HG03095 (cell line): Measurements from ENCODE around the gene TEAD4.

Experiments used
- ATAC-seq: cut with Tn5 transposase; IDR thresholded peaks from one replicate; pipeline ENCODE4 v1.9.1; 2021; ENCODE audit warnings: moderate library complexity; ENCODE audit not compliant: unreplicated experiment

Gene TEAD4

DNA sequence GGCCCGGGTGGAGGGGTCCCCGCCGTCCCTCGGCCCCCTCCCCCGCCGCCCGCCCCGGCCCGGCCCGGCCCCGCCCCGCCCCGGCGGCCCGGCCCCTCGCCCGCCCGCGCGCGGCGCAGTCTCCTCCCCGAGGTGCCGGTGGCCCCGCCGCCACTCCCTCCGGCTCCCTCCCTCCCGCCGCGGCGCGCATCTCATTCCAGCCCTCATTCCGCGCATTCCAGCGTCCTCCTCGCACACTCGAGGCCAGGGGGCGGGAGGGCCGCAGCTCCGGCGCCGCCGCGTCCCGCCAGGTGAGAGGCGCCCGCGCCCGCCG lies at the start of gene TEAD4:
TEAD4 (plus strand) TSS at position 206 of the 313 bp plus-strand sequence.
- no peak for ATAC-seq

DNA sequence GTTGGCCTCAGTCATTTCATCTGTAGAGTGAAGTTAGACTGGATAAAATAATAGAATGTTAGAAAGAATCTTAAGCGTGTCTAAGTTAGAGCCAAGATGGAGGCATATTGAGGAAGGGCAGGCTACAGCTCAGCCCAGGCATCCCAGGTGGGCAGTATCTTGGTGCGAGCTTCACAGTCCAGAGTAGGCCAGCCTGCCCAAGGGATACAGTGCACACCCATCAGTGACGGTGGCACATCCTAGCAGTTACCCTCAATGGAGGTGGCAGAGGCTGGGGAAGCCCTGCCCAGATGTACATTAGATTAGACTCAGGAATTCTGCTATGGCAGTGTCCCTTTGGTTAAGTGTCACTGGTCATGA lies 47.0 kb upstream of the TEAD4 start:
- ATAC-seq = no peak

DNA sequence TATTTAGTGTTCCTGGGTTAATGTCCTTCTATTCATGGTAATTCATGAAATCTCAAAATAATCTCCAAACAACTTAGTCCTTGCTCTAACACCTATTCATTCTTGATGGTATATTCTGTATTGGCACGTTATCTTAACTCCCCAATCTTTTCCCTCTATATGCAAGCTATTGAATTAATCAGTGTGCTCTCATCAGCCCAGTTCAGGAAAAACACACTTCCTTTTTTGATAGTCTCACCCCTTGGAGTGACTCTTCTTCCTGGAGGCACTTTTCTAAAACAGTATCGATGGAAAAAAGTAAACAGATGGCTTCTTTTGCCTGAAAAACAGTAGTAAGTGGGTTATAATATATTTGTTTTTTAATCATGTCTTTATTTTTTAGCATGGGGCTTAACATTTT lies 39.9 kb upstream of the TEAD4 start:
- ATAC-seq = no peak

DNA sequence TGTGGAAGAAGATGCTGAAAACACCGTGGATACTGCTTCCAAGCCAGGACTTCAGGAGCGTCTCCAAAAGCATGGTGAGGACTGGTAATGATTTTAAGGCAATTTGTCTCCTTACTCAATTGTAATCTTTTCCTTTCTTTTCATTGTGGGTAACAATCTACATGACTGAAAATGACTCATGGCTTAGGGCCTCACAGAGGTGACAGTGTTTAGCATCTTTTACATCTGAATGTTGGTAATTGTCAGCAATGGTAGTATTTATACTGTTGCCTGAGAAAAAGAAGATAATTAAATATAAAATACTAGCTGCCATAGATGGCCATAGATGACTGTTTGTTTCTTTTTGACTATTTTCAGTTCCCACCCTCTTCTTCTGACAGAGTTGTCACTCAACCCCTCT lies 36.9 kb upstream of the TEAD4 start:
- ATAC-seq = no peak

DNA sequence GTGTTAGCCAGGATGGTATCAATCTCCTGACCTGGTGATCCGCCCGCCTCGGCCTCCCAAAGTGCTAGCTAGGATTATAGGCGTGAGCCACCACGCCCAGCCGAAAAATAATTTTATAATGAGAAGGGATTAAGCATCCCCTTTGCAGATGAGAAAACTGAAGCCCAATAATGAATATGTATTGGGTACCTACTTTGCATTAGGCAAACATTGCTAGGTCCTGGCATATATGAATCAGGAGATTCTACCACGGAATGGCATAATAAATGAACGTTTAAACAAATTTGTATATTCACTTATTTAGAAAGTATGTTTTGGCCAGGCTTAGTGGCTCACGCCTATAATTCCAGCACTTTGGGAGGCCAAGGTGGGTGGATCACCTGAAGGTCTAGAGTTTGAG lies 36.1 kb upstream of the TEAD4 start:
- ATAC-seq = no peak

DNA sequence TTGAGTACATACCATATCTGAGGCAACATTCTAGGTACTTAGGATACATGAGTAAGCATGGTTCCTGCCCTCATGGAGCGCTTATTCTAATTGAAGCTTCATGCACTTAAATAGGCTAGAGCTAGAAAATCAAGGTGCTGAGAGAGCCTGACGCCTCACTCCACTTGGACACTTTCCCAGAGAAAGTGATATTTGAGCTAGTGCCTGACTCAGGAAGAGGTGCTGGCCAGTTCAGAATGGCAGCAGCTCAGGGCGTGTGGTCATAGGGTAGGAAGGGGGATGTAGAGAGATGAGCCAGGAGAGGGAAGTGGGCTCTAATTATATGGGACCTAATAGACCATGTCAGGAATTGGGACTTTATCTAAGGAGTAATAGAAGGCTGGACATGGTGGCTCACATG lies 35.2 kb upstream of the TEAD4 start:
- ATAC-seq = no peak

DNA sequence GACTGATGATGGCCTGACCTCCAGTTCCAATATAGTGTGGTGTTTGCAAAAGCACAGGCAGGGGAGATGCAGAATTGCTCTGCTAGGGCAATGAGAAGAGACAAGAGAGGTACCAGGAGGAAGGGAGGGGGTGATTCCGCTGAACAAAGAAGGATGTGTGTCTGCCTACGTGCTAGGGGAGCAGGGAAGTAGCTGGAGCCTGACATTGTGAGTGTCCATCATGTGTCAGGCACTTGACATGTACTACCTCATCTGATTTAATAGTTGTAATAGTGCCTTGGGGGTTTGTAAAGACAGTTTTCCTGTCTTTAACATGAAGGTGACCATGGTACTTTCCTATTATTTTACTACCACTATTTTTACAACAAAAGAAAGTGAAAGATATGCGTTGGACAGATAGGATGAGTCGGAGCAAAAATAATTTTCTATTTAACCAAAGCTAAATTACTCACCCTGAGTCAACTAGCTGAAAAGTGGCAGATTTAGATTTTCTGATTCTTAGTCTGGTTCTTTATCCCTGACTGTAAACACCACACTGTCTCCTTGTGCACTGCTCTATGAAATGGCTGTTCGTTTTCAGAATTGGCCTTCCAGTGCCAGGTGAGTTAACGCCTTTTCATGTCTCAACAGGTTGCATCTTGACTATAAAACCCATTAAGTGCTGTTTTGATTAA lies 33.7 kb upstream of the TEAD4 start:
- ATAC-seq = no peak

DNA sequence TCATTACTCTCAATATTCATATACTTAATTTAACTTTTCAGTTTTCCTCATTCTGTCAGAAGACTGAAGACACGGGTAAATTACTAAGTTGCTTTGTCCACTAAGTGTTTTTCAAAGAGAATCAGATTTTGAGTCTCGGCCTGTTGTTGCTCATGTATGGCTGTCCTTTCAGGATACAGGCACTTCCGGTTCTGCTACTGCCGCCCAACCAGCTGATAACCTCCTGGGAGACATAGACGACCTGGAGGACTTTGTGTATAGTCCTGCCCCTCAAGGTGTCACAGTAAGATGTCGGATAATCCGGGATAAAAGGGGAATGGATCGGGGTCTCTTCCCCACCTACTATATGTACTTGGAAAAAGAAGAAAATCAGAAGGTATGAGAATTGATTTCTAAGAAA lies 28.3 kb upstream of the TEAD4 start:
- no peak for ATAC-seq

DNA sequence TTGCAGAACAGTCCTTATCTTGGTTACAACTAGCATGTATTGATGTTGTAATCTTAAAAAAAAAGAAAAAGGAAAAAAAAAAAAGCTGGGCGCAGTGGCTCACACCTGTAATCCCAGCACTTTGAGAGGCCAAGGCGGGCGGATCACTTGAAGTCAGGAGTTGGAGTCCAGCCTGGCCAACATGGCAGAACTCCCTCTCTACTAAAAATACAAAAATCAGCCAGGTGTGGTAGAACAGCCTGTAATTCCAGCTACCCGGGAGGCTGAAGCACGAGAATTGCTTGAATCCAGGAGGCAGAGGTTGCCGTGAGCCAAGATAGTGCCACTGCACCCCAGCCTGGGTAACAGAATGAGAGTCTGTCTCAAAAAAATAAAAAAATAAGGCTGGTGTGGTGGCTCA lies 25.6 kb upstream of the TEAD4 start:
- ATAC-seq = no peak

DNA sequence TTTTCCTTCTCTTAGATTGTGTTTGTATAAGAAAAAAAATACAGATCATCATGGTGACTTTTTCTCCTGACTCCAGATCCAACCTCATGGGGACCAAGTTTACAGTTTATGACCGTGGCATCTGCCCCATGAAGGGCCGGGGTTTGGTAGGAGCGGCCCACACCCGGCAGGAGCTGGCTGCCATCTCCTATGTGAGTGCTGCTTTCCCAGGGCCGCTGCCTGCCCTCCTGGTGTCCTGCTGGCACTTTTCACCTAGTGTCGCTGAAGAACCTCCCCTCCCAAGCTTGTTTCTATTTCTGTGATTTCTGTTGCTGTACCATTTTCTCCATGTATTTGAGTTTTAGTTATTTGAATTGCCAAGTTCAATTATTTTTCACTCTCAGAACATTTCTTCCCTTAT lies 24.8 kb upstream of the TEAD4 start:
- ATAC-seq = no peak

DNA sequence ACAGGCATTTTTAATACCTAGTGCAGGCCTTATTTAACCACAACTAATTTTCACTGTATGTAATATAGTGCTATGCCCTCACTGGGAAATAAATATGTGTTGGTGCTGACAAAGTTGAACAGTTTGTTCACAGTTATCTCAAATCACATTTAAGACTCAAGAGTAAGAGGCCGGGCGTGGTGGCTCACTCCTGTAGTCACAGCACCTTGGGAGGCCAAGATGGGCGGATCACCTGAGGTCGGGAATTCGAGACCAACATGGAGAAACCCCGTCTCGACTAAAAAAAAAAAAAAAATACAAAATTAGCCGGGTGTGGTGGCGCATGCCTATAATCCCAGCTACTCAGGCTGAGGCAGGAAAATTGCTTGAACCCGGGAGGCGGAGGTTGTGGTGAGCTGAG lies 22.9 kb upstream of the TEAD4 start:
- ATAC-seq = no peak

DNA sequence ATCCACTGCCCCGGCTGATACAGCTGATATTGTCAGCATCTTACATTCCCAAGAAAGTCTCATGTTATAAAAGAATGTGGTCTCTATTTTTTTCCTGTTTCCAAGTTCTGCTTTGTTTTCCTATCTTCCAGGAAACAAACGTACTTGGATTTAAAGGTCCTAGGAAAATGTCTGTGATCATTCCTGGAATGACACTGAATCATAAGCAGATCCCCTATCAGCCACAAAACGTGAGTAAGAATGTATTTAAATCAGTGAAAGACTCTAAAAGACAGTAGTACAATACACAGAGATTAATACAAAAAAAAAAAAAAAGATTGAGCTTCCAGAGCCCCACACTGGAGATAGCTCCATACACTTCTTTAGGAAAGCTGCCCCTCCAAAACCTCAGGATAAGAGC lies 21.7 kb upstream of the TEAD4 start:
- no peak for ATAC-seq

DNA sequence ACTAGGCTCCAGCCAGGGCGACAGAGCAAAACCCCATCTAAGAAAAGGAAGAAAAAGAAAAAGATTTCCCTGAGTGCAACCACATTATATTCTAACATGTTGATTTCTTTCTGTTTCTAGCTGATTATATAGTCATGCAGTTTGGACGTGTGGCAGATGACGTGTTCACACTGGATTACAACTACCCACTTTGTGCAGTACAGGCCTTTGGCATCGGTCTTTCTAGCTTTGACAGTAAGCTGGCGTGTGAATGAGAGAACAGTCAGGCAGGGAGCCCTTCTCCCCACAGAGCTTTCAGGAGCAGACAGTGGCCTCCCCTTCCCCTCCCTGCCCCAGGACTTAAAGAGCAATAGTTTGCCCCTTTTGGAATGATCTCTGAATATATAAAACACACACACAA lies 20.0 kb upstream of the TEAD4 start:
- no peak for ATAC-seq

DNA sequence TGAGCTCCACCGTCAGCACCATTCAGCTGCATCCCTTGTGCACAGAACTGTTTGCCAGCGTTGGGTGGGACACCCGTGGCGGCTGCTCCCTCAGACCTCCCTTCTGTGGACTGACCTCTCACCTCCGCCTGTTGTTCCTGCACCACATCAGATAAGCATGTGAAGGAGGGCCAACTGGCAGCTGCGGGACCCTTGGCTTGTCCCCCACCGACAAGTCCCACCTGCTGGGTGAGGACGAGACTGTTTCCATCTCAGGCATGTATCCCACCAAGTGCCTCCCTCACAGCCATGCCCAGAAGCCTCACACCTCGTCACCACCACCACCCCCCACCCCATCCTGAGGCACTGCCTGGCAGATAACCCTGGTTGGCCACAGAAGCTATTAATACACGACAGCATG lies 18.6 kb upstream of the TEAD4 start:
- no peak for ATAC-seq

DNA sequence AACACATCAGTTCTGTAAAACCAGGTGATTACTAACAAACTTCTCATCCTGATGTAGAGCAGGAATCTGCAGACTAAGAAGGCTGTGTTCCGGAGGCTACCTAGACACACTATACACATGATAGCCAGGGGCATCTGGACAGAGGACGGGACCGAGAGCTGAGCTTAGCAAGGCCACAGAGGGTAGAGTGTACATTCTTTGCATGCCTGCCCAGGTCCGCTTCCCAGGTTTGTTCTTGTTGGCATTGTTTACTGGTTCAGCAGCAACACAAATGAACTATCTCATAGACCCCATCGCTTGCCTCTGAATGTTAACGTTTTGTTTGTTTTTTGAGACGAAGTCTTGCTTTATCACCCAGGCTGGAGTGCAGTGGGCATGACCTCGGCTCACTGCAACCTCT lies 17.7 kb upstream of the TEAD4 start:
- no peak for ATAC-seq

DNA sequence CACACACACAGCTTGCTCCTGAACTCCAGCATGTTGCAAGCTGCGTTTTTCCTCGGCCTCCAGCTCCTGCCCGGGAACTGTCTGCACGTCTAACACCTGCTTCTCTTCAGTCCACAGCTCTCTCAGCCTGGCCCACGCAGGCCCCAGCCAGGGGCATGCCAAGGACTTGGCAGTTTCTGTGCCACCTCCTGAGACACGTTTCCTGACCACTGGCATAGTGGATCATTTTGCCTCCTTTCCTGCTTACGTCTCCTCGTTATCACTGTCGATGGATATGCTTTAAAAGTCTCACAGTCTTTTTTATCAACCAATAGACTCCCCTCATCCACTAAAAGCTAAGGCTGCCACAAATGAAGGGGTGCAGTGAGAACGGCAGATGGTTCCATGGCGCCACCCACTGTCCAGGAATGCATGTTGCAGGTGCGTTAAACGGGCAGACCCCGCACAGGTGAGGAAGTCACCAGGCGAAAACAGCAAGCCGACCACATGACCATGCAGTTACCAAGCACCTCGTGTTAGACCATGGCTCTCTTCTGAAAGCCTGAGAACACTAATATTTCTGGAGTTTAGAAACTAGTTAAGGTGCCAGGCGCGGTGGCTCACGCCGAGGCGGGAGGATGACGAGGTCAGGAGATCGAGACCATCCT lies 14.7 kb upstream of the TEAD4 start:
- no peak for ATAC-seq

DNA sequence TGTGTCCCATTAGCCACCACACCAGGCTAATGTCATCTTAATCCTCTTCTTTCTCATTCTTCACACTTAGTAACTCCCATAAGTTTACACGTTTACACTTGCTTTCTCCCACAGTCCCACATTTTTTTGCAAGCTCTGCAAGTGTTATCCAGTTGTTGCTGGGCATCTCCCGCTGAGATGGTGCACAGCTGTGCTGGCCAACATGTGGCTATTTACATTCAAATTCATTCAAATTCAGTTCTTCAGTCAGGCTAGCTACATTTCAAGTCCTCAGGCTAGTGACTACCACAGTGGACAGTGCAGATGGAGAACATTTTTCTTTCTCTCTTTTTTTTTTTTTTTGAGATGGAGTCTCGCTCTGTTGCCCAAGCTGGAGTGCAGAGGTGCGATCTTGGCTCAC lies 9.8 kb upstream of the TEAD4 start:
- ATAC-seq = no peak

DNA sequence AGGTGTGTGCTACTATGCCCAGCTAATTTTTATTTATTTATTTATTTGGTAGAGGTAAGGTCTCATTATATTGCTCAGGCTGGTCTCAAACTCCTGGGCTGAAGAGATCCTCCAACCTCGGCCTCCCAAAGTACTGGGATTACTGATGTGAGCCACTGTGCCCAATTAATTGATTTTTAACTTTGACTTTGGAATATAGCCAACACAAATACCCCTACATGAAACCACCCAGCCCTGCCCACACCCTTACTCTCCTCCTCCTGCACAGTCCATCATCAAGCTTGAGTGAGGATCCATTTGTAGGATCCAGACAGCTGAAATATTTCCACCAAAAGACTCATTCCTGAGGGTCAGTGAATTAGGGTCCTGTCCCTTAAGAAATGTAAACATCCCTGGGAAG lies 3.3 kb upstream of the TEAD4 start:
- ATAC-seq = no peak

DNA sequence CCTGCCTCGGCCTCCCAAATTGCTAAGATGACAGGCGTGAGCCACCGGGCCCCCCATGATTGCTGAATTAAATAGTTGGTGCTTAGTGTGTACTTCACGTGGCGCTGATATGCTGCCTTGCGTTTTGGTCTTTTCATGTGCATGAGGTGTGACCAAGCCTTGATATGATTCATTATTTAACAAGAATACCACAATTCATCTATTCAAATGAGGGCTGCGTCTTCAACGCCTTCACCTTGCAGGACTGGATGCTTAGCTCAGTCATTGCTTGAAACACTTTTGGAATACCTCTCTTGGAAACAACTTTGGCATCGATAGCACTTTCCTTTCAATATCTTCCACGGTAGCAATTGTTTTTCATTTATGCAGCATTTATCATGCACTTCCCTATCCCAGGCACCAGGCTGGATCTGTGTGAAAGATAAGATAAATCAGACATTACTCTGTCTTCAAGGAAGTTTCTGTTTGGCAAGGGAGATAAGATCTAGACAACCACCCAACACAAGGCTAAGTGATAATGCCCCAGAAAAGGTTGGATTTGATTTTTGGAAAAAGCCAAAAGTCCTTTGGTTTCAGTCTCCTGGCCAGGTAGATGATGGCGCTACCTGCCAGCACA lies 1.3 kb upstream of the TEAD4 start:
- no peak for ATAC-seq

DNA sequence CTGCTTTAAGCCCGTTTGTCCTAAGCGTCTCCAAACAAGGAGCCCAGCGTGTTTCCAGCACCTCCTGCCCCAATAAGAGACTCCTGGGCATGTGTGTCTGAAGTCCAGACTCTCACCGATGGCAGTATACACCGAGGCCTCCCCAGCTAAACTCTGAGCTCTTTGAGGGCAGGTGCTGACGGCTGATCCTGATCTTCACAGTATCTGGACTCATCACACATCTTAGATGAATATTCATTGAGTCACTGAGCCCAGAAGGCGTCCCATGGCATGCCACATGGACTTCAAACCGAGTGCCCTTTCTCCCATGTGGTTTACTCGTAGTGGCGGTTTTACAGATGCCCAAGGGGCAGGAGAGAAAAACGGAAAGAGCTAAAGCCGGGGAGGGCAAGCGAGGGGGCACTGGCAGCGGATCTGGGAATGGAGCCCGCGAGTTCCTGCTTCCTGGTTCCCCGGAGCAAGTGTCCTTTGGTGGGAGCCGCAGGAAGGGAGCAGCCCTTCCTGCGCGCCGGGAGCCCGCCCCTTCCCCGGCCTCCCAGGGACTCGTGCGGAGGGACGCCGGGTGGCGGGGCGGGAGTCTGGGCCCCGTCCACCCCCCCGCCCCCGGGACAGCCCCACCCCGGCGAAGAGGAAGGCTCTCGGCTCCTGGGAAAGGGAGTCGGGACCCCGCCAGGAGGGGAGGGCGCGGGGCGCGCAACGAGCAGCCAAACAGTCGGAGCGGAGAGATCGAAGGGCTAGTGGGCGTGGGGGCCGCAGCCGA lies 585 bp upstream of the TEAD4 start:
- ATAC-seq = no peak

DNA sequence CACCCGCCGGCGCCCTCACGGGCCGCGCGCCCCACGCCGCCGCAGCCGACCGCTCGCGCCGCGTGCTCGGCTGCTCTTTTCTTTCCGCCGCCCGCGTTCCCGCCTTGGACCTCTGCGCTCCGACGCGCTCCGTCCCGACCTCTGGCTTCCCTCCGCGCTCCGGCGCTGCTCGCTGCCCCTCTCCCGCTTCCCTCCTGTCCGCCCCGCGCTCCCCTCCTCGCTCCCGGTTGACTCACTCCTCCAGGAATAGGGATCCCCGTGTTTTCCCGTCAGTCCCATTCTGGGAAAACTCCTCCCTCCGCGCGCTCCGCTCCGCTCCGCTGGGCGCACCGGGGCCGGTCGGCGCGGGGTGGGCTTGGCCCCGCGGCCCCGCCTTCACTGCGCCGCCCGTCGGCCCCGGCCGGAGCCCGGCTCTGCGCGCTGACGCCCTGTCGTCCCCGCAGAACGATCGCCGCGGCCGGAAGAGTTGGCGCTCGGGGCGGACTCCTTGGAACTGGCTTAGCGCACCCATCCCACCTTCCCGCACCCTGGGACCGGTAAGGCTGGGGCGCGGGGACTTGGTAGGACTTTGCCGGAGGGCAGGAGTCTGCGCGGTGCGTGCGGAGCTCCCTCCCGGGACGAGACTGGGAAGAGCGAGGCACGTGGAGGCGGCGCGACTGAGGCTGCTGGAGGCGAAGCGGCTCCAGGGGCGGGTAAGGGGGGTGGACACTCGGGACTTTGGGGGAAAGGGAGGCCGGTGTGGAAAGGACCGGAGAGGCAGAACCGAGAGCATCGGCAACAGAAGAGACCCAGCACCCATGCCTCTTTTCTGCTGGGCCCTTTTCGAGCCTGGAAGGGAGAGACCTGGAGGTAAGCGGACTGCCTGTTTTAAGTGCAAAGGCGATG lies 550 bp downstream of the TEAD4 start:
- ATAC-seq = no peak
